ENCODE measurements around the gene MAD2L1.

DNA sequence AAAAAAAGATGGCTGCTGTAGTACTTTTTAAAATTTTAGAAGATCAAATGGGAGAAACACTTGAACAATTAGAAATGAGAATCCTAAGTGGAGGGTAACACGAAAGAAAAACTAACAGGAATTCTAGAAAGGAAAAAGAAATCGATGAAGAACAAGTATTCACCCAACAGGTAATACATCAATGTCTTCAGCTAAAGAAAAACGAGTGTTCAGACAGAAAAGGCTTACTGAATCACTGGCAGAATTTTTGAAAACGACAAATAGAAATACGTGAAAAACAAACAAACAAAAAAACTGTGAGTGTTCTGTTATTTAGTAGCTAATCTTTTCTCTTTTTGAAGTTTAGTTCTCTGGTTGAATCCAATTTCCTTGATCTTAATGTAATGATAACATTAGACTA, 1.8 kb downstream of the MAD2L1 start:
- TF ChIP-seq, protein P1, sequence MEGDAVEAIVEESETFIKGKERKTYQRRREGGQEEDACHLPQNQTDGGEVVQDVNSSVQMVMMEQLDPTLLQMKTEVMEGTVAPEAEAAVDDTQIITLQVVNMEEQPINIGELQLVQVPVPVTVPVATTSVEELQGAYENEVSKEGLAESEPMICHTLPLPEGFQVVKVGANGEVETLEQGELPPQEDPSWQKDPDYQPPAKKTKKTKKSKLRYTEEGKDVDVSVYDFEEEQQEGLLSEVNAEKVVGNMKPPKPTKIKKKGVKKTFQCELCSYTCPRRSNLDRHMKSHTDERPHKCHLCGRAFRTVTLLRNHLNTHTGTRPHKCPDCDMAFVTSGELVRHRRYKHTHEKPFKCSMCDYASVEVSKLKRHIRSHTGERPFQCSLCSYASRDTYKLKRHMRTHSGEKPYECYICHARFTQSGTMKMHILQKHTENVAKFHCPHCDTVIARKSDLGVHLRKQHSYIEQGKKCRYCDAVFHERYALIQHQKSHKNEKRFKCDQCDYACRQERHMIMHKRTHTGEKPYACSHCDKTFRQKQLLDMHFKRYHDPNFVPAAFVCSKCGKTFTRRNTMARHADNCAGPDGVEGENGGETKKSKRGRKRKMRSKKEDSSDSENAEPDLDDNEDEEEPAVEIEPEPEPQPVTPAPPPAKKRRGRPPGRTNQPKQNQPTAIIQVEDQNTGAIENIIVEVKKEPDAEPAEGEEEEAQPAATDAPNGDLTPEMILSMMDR (IDR thresholded peaks at IDR 0.05), result no peak
- TF ChIP-seq EP300 (IDR thresholded peaks at IDR 0.05) (no peak), POLR2A (IDR thresholded peaks at IDR 0.05) (no peak)
